H1 (cell line): ENCODE measurements around the gene PRKRIP1.

Experiments used
- EGR1 ChIP-seq: IDR thresholded peaks from 2 replicates; pipeline ENCODE4 v1.6.1; 2011; ENCODE audit warnings: low read depth, low read length, borderline replicate concordance
- EP300 ChIP-seq, 2 experiments: IDR thresholded peaks; 1 replicate in 1 of 2; 2 replicates in 1 of 2; pipeline ENCODE4 v1.6.1; 2011 to 2012; ENCODE audit warnings: low read depth in 2 of 2, low read length in 2 of 2, mild to moderate bottlenecking in 2 of 2, borderline replicate concordance in 1 of 2, inconsistent platforms in 1 of 2, moderate library complexity in 1 of 2
- EZH2 ChIP-seq: fragments of 200-600 bp; sonication (generic); IDR thresholded peaks from 2 replicates; pipeline ENCODE4 v1.7.1; 2012; ENCODE audit warnings: low read depth, mild to moderate bottlenecking, moderate library complexity, low read length, inconsistent platforms; ENCODE audit not compliant: severe bottlenecking
- TCF12 ChIP-seq: IDR thresholded peaks from 2 replicates; pipeline ENCODE4 v1.6.1; 2011; ENCODE audit warnings: low read depth, mild to moderate bottlenecking, low read length
- TF ChIP-seq, protein P1 (sequence below), 3 experiments: IDR thresholded peaks; 1 replicate in 2 of 3; 2 replicates in 1 of 3; pipeline versions ENCODE4 v1.5.1 to v1.6.1; 2011; ENCODE audit warnings: low read length in 3 of 3, mild to moderate bottlenecking in 3 of 3, inconsistent platforms in 2 of 3, low read depth in 1 of 3, moderate library complexity in 1 of 3; ENCODE audit not compliant: insufficient read depth in 1 of 3; ENCODE audit errors: control extremely low read depth in 1 of 3
- TF ChIP-seq, protein P2 (sequence below): IDR thresholded peaks from 2 replicates; pipeline ENCODE4 v1.6.1; 2012; ENCODE audit warnings: low read length, inconsistent platforms

DNA sequence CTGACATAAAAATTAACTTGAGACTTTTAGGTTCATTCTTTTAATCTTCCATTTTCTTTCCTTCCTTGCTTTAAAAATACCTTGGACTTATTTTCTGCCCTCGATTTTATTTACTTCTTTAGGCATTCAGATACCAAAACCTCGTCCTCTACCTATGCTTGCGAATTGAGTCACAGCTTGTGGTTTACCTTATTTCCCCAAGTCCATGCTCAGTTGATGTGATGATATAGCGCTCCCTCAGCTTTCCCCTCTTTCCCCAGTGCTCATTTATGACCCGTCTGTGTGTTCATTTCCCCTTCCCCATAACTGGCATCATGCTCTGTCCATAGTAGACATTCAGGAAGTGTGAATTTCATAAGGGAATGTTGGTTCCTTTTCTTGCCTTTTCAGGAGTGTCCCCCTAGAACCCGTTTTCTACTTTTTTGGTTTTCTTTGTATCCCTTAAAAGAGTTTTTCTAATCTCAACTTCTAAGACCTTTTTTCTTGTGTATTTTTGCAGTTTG lies 19.1 kb upstream of the PRKRIP1 start:
- no peak for TF ChIP-seq EZH2
- TF ChIP-seq, protein P1, sequence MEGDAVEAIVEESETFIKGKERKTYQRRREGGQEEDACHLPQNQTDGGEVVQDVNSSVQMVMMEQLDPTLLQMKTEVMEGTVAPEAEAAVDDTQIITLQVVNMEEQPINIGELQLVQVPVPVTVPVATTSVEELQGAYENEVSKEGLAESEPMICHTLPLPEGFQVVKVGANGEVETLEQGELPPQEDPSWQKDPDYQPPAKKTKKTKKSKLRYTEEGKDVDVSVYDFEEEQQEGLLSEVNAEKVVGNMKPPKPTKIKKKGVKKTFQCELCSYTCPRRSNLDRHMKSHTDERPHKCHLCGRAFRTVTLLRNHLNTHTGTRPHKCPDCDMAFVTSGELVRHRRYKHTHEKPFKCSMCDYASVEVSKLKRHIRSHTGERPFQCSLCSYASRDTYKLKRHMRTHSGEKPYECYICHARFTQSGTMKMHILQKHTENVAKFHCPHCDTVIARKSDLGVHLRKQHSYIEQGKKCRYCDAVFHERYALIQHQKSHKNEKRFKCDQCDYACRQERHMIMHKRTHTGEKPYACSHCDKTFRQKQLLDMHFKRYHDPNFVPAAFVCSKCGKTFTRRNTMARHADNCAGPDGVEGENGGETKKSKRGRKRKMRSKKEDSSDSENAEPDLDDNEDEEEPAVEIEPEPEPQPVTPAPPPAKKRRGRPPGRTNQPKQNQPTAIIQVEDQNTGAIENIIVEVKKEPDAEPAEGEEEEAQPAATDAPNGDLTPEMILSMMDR (IDR thresholded peaks at IDR 0.05; ENCODE audit: control extremely low read depth in 1 of 3, insufficient read depth in 1 of 3, low read depth in 1 of 3, low read length in 3 of 3): no peak
- TF ChIP-seq, protein P2, sequence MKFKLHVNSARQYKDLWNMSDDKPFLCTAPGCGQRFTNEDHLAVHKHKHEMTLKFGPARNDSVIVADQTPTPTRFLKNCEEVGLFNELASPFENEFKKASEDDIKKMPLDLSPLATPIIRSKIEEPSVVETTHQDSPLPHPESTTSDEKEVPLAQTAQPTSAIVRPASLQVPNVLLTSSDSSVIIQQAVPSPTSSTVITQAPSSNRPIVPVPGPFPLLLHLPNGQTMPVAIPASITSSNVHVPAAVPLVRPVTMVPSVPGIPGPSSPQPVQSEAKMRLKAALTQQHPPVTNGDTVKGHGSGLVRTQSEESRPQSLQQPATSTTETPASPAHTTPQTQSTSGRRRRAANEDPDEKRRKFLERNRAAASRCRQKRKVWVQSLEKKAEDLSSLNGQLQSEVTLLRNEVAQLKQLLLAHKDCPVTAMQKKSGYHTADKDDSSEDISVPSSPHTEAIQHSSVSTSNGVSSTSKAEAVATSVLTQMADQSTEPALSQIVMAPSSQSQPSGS: no peak
- TF ChIP-seq TCF12: no peak
- no peak for TF ChIP-seq EP300 (IDR thresholded peaks at IDR 0.05; ENCODE audit: borderline replicate concordance in 1 of 2, low read depth in 2 of 2, low read length in 2 of 2)
- no peak for TF ChIP-seq EGR1
